DND-41 (cell line): ENCODE data around the gene OST4.

ENCODE experiments used
- EZH2 ChIP-seq: IDR thresholded peaks from 3 replicates; pipeline ENCODE4 v1.6.1; 2012; ENCODE audit warnings: borderline replicate concordance, low read depth, mild to moderate bottlenecking, moderate library complexity, low read length, inconsistent platforms; ENCODE audit not compliant: severe bottlenecking
- TF ChIP-seq, protein P1 (sequence below): IDR thresholded peaks from 2 replicates; pipeline ENCODE4 v1.5.1; 2012; ENCODE audit warnings: borderline replicate concordance, low read length, moderate library complexity, mild to moderate bottlenecking; ENCODE audit not compliant: poor library complexity, severe bottlenecking; ENCODE audit errors: extremely low read depth

DNA sequence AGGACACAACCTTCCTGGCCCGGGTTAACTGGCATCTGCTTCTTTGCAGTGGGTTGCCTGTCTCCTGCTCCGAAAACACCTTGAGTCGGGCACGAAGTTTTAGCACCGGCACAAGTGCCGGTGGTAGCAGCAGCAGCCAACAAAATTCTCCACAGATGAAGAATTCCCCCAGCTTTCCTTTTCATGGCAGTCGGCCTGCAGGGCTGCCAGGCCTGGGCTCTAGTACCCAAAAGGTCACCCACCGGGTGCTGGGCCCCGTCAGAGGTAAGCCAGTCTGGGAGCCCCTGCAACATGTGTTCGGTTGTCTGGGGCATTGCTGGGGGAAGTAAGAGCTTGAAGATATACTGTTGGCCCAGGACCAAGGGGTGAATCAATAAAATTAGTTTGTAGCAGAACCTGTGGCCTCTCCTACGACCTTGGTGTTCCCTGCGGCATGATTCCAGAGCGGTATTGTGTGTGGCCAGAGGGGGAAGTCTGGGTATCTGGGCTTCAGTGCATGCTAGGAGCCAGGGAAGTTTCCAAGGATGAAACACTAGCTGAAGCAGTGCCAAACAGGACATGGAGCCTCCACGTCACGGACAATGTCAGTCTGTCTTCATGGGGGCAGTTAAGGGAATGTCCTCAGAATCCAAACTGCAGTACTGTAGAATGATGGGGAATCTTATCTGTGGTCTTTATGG is 12.2 kb downstream of the OST4 start:
- TF ChIP-seq, protein P1, sequence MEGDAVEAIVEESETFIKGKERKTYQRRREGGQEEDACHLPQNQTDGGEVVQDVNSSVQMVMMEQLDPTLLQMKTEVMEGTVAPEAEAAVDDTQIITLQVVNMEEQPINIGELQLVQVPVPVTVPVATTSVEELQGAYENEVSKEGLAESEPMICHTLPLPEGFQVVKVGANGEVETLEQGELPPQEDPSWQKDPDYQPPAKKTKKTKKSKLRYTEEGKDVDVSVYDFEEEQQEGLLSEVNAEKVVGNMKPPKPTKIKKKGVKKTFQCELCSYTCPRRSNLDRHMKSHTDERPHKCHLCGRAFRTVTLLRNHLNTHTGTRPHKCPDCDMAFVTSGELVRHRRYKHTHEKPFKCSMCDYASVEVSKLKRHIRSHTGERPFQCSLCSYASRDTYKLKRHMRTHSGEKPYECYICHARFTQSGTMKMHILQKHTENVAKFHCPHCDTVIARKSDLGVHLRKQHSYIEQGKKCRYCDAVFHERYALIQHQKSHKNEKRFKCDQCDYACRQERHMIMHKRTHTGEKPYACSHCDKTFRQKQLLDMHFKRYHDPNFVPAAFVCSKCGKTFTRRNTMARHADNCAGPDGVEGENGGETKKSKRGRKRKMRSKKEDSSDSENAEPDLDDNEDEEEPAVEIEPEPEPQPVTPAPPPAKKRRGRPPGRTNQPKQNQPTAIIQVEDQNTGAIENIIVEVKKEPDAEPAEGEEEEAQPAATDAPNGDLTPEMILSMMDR, result no peak
- no peak for TF ChIP-seq EZH2
